ENCODE measurements around the gene SUZ12. TPM values are rescaled to one million over a fixed set of nuclear protein-coding genes. Genes with fewer than 3 reads are reported as not detected.
A peak's percentile ranks its signal among the peaks of the same experiment; 100 is the strongest.
"Not testable (repeated sequence)": the region's sequence is repeated elsewhere in the genome, so short reads cannot be mapped to it uniquely, and the experiment has no call there.

SUZ12 gene
- polyA plus RNA-seq, 2 of the 4 experiments (the other 2 are of a cell fraction), result 38.6 to 54.6 TPM

- POLR2A ChIA-PET, result no interaction called here
- no peak for FAIRE-seq
Measured at GRCh38 chr17:31917065-31917529, 19.7 kb upstream of the SUZ12 start.

DNA sequence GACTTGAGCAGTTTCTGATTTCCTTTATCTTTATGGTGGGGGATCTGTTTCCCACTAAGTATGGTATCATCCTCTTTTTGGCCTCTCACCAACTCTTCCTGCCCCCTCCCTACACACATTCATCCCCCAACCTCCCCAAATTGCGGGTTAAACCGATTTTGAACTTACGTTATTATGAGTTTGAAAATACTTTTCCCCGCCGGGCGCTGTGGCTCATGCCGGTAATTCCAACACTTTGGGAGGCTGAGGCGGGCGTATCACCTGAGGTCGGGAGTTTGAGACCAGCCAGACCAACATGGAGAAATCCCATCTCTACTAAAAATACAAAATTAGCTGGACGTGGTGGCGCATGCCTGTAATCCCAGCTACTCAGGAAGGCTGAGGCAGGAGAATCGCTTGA, 19.1 kb upstream of the SUZ12 start:
- H3K4me2 ChIP-seq; ATAC-seq; H3K27ac ChIP-seq; POLR2A ChIA-PET; H3K9me3 ChIP-seq; H3K4me1 ChIP-seq; DNase-seq (ENCODE audit: low read depth in 1 of 2, low spot score in 1 of 2); H3K4me3 ChIP-seq; FAIRE-seq: not testable (repeated sequence)
- CTCF ChIA-PET, result interaction anchor here (0.7 to 1.7 kb wide), 3 partner anchors 32 to 119 kb away, joined by 3 read pairs; no protein-coding TSS in a partner anchor
- WGBS (ENCODE audit: missing lambda C conversion rate), result 92% methylated on average over 13 of the region's 13 CpGs

More at GRCh38 chr17:31917065-31917529, 19.7 kb upstream of the SUZ12 start:
- TF ChIP-seq RCOR1 (IDR thresholded peaks at IDR 0.05; ENCODE audit: low read depth, low read length), result no peak
- no peak for DNase-seq (ENCODE audit: low read depth in 1 of 2, low spot score in 1 of 2)
- 96% methylated on average over 44 of the region's 45 CpGs for WGBS (ENCODE audit: missing lambda C conversion rate)
- no peak overlapping the region for H3K4me3 ChIP-seq
- ATAC-seq, result peak in 1 of 2 experiments; percentile 41; a peak in 1 of 6 replicates
- no peak overlapping the region for H3K4me2 ChIP-seq
- 0 out of 3 replicates have a peak, but pooled peaks cover 3% of the 10 kb centered on the region for H3K4me1 ChIP-seq
- H3K27ac ChIP-seq, result no peak overlapping the region
- no peaks in the 10 kb centered on the region for H3K9me3 ChIP-seq
- CTCF ChIA-PET, result no interaction called here

- FAIRE-seq (no peak), DNase-seq (ENCODE audit: low read depth in 1 of 2, low spot score in 1 of 2) (peak; percentile 40 to 45), ATAC-seq (peak in 1 of 2 experiments; percentile 61; a peak in 3 of 6 replicates)
- ChIA-PET POLR2A (interaction anchor here (0.6 kb wide), 1 partner anchor 8 kb away, joined by 3 read pairs; no protein-coding TSS in a partner anchor), CTCF (interaction anchor here (1.7 kb wide), 1 partner anchor 76 kb away, joined by 3 read pairs; no protein-coding TSS in a partner anchor)
- H3K27ac ChIP-seq, result no peak overlapping the region
- no peaks in the 10 kb centered on the region for H3K9me3 ChIP-seq
- 38% methylated on average over 4 of the region's 4 CpGs for WGBS (ENCODE audit: missing lambda C conversion rate)
- H3K4me1 ChIP-seq, result 0 out of 3 replicates have a peak, but pooled peaks cover 3% of the 10 kb centered on the region
- no peak overlapping the region for H3K4me2 ChIP-seq
- no peak for TF ChIP-seq EP300 (IDR thresholded peaks at IDR 0.05)
- no peak overlapping the region for H3K4me3 ChIP-seq
Measured at GRCh38 chr17:31918701-31919128, 18.1 kb upstream of the SUZ12 start.

GRCh38 chr17:31919802-31920525, 16.8 kb upstream of the SUZ12 start:
- H3K9me3 ChIP-seq, result no peaks in the 10 kb centered on the region
- peak overlapping the region in 1 of 2 experiments; percentile 29; a peak in 1 of 6 replicates for H3K27ac ChIP-seq
- no peak for TF ChIP-seq CEBPB (IDR thresholded peaks at IDR 0.05)
- no peak for TF ChIP-seq EP300 (IDR thresholded peaks at IDR 0.05)
- TF ChIP-seq ELK1 (IDR thresholded peaks at IDR 0.05; ENCODE audit: low read depth, low read length), result no peak
- TF ChIP-seq CHD2 (IDR thresholded peaks at IDR 0.05; ENCODE audit: low read length, partially characterized antibody), result no peak
- TF ChIP-seq ESRRA (IDR thresholded peaks at IDR 0.05; ENCODE audit: borderline replicate concordance, low read length), result no peak
- no peak for TF ChIP-seq PHF8 (IDR thresholded peaks at IDR 0.05; ENCODE audit: borderline replicate concordance, low read depth)
- no peak for TF ChIP-seq FOSB (CRISPR knock-in tag; IDR thresholded peaks at IDR 0.05)
- no peak for TF ChIP-seq POLR2A (IDR thresholded peaks at IDR 0.05; ENCODE audit: low read length)
- TF ChIP-seq, protein P1, sequence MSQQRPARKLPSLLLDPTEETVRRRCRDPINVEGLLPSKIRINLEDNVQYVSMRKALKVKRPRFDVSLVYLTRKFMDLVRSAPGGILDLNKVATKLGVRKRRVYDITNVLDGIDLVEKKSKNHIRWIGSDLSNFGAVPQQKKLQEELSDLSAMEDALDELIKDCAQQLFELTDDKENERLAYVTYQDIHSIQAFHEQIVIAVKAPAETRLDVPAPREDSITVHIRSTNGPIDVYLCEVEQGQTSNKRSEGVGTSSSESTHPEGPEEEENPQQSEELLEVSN (IDR thresholded peaks at IDR 0.05; ENCODE audit: borderline replicate concordance, low read depth), result no peak
- TF ChIP-seq KDM1A (IDR thresholded peaks at IDR 0.05; ENCODE audit: low read depth), result no peak
- no peak for TF ChIP-seq CBX2 (IDR thresholded peaks at IDR 0.05; ENCODE audit: borderline replicate concordance, low read depth)
- no peak for TF ChIP-seq JUNB (IDR thresholded peaks at IDR 0.05)
- no peak for TF ChIP-seq HMGXB4 (CRISPR knock-in tag; IDR thresholded peaks at IDR 0.05; ENCODE audit: borderline replicate concordance)
- TF ChIP-seq RCOR1 (IDR thresholded peaks at IDR 0.05; ENCODE audit: low read depth, low read length), result no peak
- TF ChIP-seq CBX8 (IDR thresholded peaks at IDR 0.05), result no peak
- no peak for TF ChIP-seq EHF (CRISPR knock-in tag; IDR thresholded peaks at IDR 0.05)
- 74% methylated on average over 10 of the region's 10 CpGs for WGBS (ENCODE audit: missing lambda C conversion rate)
- CTCF ChIA-PET, result interaction anchor here (1.2 to 2.3 kb wide), 2 partner anchors 17 to 19 kb away, joined by 4 to 5 read pairs; partner anchors contain the start of gene UTP6
- DNase-seq (ENCODE audit: low read depth in 1 of 2, low spot score in 1 of 2), result no peak
- no peak overlapping the region for H3K4me3 ChIP-seq
- 0 out of 3 replicates have a peak, but pooled peaks cover 3% of the 10 kb centered on the region for H3K4me1 ChIP-seq
- POLR2A ChIA-PET, result no interaction called here
- no peak for FAIRE-seq
- no peak for ATAC-seq
- H3K4me2 ChIP-seq, result no peak overlapping the region

All from A549 (cell line).